GM18907 (cell line): Measurements from ENCODE around the gene FGR.

Experiments used
- ATAC-seq: cut with Tn5 transposase; IDR thresholded peaks from one replicate; pipeline ENCODE4 v1.9.1; 2021; ENCODE audit warnings: mild to moderate bottlenecking, moderate library complexity; ENCODE audit not compliant: unreplicated experiment

FGR gene

GRCh38 chr1:27617420-27617819, 17.6 kb downstream of the FGR start:
- ATAC-seq: no peak

GRCh38 chr1:27616441-27616840, 18.5 kb downstream of the FGR start:
- ATAC-seq: no peak

DNA sequence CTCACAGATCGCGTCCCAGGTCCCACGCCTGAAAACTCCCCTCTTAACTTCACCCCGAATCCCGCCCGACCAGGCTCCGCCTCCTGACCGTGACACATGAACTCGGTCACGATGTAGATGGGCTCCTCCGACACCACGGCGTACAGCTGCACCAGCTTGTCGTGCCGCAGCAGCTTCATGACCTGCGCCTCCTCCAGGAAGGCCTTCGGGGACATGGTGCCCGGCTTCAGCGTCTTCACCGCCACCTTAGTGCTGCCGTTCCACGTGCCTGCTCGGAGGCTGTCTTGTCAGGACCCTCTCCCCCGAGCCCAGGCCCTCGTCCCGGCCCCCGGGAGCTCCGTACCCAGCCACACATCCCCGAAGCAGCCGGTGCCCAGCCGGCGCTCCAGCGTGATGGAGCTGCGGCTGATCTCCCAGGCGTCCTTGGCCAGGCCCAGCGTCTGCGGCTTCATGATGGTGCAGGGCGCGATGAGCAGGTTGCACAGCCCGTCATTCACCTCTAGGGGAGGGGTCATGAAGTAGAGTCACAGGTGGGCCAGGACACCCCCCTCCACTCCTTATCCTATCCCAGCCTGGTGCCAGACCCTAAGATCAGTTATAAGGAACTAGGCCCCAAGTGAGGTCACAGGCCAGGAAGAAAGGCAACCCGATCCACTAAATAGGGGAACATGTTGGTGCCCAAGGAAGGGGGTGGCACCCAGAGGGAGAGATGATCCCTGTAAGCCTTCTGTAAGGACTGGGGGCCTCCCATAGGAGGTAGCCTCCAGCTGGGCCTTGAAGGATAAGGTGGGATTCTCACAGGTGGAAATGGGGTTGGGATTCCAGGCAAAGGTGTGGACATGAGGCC, 19.4 kb downstream of the FGR start:
- no peak for ATAC-seq

DNA sequence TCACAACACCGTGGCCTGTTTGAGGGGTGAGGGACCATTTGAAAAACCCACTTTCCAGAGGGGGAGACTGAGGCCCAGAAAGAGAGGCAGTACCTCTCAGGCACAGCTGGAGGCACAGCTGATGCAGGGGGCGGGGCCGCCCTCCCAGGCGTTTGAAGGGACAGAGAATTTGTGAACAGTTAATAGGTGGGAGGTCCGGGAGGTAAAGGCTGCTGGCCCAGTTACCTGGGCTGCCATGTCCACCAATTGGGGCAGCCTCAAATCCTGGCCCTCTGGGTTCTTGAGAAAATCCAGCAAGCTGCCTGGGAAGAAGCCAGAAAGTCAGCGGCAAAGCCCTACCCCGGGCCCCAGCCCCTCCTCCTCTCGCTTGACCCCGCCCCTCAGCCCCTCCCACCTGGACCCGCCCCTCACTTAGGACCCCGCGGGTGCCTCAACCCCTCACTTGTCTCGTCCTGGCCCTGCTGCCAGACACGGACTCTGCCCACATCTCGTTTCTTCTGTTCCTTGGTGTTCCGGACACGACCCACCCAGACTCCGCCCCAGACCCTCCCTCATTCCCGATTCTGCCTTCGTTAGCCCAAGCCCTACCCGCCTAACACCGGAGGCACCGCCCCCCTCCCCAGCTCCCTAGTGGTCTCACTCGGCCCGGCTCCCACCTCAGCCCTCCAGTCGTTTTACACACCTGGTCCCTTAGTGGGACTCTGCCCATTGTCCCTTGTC, 20.2 kb downstream of the FGR start:
- no peak for ATAC-seq

- ATAC-seq: no peak
Measured at GRCh38 chr1:27614043-27614624, 20.9 kb downstream of the FGR start.

GRCh38 chr1:27612718-27613117, 22.3 kb downstream of the FGR start:
- no peak for ATAC-seq

- no peak for ATAC-seq
Measured at GRCh38 chr1:27611450-27611849, 23.5 kb downstream of the FGR start.

DNA sequence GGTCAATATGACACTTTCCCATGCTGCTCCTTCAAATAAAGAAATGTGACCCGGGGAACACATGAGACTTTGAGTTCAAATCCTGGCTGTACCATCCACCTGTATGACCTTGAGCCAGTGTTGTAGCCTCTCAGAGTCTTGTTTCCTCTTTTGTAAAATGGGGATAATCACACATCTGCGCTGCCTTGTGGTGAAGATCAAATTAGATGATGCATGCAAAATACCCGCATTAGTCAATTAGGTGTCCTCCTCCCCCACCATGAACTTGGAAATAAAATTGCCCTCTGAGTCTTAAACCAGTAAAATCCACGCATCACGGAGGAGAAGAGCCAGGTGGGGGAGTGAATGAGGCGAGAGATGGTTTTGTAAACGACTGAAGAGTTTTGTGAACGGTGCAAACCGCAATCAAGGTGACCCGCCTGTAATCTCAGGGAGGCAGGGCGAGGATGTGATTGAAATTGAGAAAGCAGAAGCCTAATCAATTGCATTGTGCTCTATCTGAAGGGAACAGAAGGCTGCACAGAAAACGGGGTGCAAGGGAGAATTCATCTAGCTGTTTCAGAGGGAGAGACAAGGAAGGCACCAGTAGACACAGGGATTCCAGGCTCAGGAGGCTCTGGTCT, 25.3 kb downstream of the FGR start:
- ATAC-seq: peak; percentile 26

DNA sequence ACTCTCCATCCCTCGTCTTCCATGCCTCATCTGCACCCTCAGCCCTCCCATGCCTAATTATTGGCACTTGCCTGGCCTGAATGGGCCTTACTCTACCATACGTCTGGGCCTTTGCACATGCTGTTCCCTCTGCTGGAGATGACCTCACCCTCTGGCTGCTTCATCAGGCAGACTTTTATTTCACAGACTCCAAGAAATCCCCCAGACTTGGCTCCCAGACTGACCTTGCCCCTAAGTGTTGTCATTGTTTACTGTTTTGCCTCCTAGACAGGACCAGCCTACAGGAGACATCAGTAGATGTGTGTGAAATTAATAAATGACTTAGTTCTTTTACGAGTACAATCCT, 25.8 kb downstream of the FGR start:
- ATAC-seq: peak; percentile 38

DNA sequence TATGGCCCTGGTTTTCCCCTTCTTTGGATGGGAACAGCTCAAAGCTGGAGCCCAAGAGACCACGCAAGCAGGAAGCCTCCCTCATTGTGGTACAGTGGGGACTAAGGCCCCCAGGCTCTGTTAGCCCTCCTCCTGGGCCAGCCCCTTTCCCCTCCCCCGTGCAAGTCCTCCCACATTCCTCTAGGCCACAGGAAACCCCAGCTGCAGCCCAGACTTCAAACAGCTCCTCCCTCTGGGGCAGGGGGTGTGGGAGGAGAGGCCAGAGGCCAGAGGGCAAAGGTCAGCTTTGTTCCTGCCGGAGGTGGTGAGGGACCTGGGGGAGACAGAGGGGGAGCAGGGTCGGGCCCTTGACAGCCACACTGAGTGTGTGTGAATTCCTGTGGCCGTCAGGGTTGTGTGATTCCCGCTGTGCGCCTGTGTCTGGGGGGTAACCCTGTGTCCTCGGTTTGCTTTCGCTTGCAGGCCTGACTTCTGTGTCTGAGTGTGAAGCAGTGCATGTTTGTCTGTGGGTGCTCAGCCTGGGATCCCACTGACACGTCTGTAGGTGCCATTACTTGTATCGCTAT, 27.7 kb downstream of the FGR start:
- no peak for ATAC-seq

DNA sequence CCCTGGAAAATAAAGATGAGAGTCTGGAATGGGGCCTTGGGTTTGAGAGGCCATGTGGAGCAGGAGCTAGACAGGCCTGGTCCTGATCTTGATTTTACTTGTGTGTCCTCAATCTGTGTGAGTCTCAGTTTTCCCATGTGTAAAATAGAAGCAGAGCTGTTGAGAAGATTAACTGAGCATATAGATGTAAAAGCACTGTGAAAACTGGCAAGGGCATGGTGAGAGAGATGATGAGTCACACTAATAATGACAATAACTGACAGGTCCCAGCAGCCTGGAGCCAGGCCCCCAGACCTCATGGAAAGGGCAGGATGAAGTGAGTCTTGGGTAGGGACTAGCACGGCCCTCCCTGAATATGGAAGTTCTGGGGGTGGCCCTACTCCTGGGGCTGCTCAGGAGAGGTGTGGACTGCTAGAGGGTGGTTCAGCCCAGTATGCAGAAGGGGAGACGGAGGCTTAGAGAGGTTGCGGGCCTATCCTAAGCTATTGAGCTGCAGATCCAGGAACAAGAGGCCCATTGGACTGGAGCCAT, 28.2 kb downstream of the FGR start:
- ATAC-seq: no peak

DNA sequence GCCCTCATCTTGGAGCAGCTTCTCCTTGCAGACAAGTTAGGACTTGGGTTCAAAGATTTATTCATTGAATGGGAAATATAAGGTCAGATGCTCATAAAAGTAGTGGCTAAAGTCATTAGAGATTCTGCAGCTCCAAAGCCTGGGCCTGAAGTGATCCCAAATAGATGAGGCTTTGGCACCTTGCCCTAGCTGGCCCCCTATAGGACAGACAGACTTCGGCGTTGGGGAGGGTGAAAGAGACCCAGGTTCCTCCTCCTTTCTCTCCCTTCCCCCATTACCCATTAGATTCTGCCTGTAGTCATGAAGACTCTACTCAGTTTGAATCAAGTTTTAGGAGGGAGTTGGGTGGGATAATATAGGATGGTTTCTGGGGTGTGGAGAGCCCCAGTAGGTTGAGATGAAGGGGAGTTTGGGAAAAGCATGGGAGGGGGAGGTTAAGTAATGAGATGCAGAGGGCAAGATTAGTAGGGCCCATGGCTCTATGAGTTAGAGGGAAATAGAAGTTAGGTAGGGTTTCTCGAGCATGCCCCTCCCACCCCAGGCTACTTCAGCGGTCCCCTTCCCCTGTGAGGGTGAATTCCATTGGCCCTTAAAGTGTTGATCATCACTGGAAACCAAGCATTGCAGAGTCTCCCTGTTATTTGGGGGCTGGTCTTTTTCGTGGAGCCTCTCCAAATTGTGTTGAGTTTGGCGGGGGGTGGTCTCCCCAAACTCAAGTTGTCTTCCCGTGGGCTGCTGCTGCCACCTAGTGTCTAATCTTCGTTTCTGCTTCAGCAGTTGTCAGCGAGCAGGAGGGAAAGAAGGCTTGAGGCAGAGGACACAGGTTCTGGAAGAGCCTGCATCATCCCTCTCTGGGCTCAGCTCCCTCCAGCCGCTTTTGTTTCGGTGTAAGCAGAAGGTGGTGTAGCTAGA, 28.9 kb downstream of the FGR start:
- ATAC-seq: no peak

- ATAC-seq: no peak
Measured at GRCh38 chr1:27605300-27605766, 29.7 kb downstream of the FGR start.

DNA sequence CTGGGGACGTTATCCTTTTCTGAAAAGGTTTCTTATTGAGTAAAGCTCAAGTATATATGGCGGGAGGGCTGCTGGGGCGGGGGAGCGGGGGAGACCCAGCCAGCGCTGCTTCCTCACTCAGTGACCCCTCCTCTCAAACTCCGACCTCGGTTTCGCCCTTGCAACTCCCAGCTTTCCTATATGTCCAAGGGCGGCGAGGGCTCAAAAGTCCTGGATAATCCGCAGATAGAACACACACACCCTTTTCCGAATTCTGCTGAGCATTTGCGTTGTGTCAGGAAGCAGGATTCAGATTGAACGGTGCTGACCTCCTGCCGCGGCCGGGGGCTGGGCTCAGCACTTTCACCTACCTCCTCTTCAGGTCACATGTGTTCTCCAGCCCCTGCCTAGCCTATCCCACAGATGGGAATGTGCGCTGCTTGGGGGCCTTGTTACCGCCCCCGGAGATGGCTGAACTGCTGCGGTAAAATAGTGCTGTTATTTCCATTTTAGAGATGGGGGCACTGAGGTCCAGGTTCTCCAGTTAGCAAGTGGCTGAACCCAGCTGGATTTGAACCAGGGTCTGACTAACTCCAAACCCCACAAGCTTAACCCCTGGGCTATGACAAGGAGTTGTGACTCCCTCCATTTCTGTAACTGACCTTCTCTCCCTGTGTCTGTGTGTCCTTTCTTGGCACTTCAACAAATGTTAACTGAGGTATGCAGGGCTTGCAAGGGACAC, 30.2 kb downstream of the FGR start:
- no peak for ATAC-seq

DNA sequence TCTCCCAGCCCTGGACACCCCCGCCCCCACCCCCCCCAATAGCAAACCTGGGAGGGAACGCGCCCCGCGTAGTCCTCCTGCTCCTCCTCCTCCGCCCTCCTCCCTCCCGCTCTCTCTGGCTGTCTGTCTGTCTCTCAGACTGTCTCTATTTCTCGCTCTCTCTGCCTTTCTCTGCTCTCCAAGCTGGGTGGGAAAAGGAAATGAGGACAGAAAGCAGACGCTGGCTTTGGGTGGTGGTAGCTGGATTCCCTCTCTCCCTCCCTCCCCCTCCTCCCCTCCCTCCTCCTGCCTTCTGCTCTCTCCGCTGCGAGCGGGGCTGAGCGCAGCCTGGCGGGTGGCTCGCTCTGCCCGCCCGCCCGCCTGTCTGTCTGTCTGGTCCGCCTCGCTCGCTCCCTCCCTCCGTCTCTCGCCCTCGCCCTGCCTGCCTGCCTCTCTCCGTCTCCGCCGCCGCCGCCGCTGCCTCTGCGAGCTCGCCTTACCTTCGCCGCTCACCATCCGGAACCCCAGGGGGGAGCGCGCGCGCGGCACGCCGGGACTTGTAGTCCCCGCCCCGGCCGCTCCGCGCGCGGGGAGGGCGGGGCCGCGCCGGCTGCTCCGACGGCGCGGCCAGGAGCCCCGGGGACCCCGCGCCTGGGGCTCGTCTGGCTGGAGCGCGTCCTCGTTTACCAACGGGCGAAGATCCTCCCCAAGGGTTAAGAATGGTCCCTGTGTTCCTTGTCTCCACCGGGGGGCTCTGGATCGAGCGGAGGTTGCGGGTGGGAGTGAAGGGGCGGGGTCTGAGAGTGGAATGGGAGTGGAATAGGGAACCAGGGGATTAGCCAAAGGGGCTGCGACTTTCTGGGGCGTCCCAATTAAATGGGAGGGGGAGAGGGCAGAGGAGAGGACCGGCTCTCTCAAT, 31.1 kb downstream of the FGR start, which contains the start of gene AHDC1:
TSS of gene AHDC1 (minus strand) at position 464 of the 898 bp plus-strand sequence. CDS start 52,029 bp downstream, outside the sequence.
- ATAC-seq: peak; percentile 48

DNA sequence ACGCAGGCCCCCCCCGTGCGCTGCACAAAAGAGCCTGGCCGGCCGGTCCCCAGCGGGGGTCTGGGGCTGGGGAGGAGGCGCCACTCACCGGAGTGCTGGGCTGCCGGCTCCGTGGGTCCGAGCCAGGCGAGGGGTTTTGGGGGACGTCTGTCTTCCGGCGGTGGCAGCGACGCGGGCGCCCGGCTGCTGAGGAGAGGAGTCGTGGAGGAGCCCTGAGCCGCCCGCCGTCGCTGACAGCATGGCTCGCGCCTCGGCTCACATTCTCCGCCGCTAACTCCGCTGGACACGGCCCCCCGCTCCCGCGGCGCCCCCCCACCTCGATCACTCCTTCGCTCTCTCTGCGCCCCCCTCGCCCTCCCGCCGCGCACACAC, 31.7 kb downstream of the FGR start:
- no peak for ATAC-seq

DNA sequence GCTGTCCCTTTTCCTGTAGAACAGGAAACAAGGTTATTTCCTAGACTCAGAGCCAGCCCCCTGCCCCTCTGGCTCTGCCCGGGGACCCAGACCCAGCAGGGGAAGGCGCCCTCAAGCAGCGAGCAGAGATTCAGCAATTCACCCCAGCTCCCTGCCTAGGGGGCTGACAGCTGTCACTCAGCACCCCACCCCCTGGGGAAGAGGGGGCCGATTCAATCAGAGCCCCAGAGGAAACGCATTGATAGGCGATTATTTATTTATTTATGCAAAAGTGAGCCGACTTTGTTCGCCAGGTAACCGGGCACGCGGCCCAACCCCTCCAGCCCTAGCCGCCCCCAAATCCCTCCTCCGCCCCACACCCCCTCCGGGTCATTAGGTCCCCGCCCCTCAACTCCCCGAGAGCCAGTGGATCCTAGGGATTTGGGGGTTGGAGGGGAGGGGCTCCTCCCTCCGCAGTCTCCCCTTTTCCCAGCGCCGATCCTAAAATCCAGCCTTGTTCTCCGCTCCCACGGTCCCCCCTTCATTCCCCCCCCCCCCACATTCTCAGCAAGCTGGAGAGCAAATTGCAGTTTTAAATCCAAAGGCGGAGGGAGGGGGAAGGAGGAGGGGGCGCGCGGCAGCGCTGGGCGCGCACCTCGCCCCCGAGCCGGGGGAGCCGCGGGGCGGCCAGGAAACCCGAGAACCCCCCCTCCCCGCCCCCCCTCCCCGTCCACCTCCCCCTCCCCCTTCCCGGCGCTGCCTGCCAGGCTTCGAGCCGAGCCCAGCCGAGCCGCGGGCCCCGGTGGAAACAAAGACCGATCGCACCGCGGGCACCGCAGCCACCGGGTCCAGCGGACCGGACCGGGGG, 32.3 kb downstream of the FGR start:
- ATAC-seq: no peak
